Right atrium auricular region (tissue), 2 donors: ENCODE data around the gene ZNF608. TPM values are rescaled to one million over a fixed set of nuclear protein-coding genes. Genes with fewer than 3 reads are reported as not detected.
A peak's percentile ranks its signal among the peaks of the same experiment; 100 is the strongest.

Source experiments
- DNase-seq: peaks from one replicate; pipeline ENCODE4 v3.0.0-alpha.2; 2019; ENCODE audit warnings: low spot score
- H3K27ac ChIP-seq, 2 donors: fragments of 200-600 bp; sonication (generic); 1 replicate in 1 of 2; 2 replicates in 1 of 2; pipeline ENCODE4 v1.5.1; 2016 to 2019
- H3K27me3 ChIP-seq, 2 donors: fragments of 200-600 bp; sonication (generic); one replicate each; pipeline versions ENCODE4 v1.5.1 to v1.6.0; 2017 to 2019
- H3K36me3 ChIP-seq: fragments of 200-600 bp; sonication (generic); one replicate; pipeline ENCODE4 v1.5.1; 2016
- H3K4me1 ChIP-seq, 2 donors: fragments of 200-600 bp; sonication (generic); one replicate each; pipeline versions ENCODE4 v1.5.1 to v1.6.0; 2017 to 2019
- H3K4me3 ChIP-seq, 2 donors: fragments of 200-600 bp; sonication (generic); 1 replicate in 1 of 2; 2 replicates in 1 of 2; pipeline ENCODE4 v1.5.1; 2017 to 2019; ENCODE audit warnings: mild to moderate bottlenecking in 1 of 2, moderate library complexity in 1 of 2
- H3K9me3 ChIP-seq, 2 donors: fragments of 200-600 bp; sonication (generic); one replicate each; pipeline ENCODE4 v1.5.1; 2019
- total RNA-seq, 2 donors: library from RNA; depleted of rRNA; stranded (reverse); fragments of >200 nt; gene quantifications; one replicate each; pipeline ENCODE4 v1.1.0, GENCODE V29; 2016
- TF ChIP-seq, protein P1 (sequence below), 2 donors: fragments of 200-600 bp; sonication (generic); IDR thresholded peaks; one replicate each; pipeline ENCODE4 v1.5.1; 2019; ENCODE audit warnings: antibody characterized with exemption in 2 of 2

Gene ZNF608, protein sequence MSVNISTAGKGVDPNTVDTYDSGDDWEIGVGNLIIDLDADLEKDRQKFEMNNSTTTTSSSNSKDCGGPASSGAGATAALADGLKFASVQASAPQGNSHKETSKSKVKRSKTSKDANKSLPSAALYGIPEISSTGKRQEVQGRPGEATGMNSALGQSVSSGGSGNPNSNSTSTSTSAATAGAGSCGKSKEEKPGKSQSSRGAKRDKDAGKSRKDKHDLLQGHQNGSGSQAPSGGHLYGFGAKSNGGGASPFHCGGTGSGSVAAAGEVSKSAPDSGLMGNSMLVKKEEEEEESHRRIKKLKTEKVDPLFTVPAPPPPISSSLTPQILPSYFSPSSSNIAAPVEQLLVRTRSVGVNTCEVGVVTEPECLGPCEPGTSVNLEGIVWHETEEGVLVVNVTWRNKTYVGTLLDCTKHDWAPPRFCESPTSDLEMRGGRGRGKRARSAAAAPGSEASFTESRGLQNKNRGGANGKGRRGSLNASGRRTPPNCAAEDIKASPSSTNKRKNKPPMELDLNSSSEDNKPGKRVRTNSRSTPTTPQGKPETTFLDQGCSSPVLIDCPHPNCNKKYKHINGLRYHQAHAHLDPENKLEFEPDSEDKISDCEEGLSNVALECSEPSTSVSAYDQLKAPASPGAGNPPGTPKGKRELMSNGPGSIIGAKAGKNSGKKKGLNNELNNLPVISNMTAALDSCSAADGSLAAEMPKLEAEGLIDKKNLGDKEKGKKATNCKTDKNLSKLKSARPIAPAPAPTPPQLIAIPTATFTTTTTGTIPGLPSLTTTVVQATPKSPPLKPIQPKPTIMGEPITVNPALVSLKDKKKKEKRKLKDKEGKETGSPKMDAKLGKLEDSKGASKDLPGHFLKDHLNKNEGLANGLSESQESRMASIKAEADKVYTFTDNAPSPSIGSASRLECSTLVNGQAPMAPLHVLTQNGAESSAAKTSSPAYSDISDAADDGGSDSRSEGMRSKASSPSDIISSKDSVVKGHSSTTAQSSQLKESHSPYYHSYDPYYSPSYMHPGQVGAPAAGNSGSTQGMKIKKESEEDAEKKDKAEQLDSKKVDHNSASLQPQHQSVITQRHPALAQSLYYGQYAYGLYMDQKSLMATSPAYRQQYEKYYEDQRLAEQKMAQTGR (N-terminal part only)
- 10 to 100 TPM; 29.4 to 38.7 TPM for total RNA-seq

DNA sequence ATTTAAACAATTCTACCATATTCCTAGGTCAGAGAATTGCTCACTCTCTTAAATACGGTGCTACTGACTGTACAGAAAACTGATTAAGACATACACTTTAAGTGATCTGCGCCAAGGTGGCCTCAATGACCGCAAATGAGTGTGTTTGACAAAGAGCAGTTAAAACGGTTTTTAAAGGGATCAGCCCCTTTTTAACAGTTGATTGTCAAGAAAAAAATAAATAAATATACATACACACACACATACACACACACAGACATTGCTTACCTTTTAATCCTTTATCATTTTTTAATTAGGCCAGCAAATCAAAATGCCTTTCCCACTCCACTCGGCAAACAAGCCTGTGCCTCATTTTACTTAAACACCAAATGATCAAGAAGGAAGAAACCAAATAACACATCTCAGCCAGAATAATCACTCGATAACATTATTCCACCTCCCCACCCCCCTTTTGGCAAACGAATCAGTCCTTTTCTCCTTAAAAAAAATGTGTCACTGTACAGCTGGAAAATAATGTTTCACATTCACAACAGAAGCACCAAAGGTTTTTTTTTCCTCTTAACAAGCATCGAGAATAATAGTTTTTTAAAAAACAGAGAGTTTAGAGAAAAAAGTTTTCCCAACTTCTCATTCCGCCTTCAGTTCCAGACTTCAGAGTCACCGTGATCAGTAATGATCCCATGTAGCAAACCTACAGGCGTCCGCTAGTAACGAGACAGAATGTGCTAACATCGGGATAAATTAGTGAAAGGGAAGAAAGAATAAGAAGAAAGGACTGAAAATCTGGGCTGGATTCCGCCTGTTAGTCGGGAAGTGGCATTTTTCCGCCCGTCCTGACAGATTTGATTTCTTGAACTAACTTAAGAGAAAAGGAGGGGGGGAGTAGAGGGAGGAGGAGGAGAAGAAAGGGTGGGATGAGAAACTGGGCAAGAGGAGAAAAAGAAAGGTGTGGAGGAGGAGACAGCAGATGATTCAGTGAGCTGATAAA lies at the start of gene ZNF608:
TSS of gene ZNF608 (minus strand) at position 712 of the 988 bp plus-strand sequence. CDS start 1,650 bp downstream, outside the sequence.
- TF ChIP-seq, protein P1, sequence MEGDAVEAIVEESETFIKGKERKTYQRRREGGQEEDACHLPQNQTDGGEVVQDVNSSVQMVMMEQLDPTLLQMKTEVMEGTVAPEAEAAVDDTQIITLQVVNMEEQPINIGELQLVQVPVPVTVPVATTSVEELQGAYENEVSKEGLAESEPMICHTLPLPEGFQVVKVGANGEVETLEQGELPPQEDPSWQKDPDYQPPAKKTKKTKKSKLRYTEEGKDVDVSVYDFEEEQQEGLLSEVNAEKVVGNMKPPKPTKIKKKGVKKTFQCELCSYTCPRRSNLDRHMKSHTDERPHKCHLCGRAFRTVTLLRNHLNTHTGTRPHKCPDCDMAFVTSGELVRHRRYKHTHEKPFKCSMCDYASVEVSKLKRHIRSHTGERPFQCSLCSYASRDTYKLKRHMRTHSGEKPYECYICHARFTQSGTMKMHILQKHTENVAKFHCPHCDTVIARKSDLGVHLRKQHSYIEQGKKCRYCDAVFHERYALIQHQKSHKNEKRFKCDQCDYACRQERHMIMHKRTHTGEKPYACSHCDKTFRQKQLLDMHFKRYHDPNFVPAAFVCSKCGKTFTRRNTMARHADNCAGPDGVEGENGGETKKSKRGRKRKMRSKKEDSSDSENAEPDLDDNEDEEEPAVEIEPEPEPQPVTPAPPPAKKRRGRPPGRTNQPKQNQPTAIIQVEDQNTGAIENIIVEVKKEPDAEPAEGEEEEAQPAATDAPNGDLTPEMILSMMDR (IDR thresholded peaks at IDR 0.05), result no peak
- DNase-seq, result no peak
- Histone ChIP-seq H3K4me1 (peaks cover 0 to 29% of the 10 kb centered on the region in 2 donors), H3K27ac (peak within 1 kb of the TSS; percentile 91 to 94), H3K4me3 (peak within 1 kb of the TSS; percentile 77 to 79), H3K27me3 (no peaks in the 10 kb centered on the region), H3K9me3 (no peaks in the 10 kb centered on the region), H3K36me3 (no peaks in the 10 kb centered on the region)

GRCh38 chr5:124795829-124796228 lies 49.4 kb upstream of the ZNF608 start:
- H3K9me3 ChIP-seq, result no peaks in the 10 kb centered on the region
- TF ChIP-seq, protein P1 (IDR thresholded peaks at IDR 0.05), result no peak
- H3K4me3 ChIP-seq, result no peak overlapping the region
- no peaks in the 10 kb centered on the region for H3K36me3 ChIP-seq
- no peak for DNase-seq
- peak overlapping the region in 1 of 2 donors; percentile 82 for H3K27ac ChIP-seq
- H3K27me3 ChIP-seq, result no peaks in the 10 kb centered on the region
- H3K4me1 ChIP-seq, result no peaks in the 10 kb centered on the region

GRCh38 chr5:124790895-124791732 lies 44.7 kb upstream of the ZNF608 start:
- Histone ChIP-seq H3K27ac (no peak overlapping the region), H3K36me3 (no peaks in the 10 kb centered on the region), H3K9me3 (no peaks in the 10 kb centered on the region), H3K4me3 (no peak overlapping the region), H3K4me1 (no peaks in the 10 kb centered on the region), H3K27me3 (no peaks in the 10 kb centered on the region)
- TF ChIP-seq, protein P1 (IDR thresholded peaks at IDR 0.05), result no peak
- no peak for DNase-seq

- no peaks in the 10 kb centered on the region for H3K27me3 ChIP-seq
- no peaks in the 10 kb centered on the region for H3K9me3 ChIP-seq
- H3K27ac ChIP-seq, result no peak overlapping the region
- H3K4me3 ChIP-seq, result no peak overlapping the region
- no peaks in the 10 kb centered on the region for H3K36me3 ChIP-seq
- no peaks in the 10 kb centered on the region for H3K4me1 ChIP-seq
- TF ChIP-seq, protein P1 (IDR thresholded peaks at IDR 0.05), result no peak
- no peak for DNase-seq
Measured at GRCh38 chr5:124790301-124790894, 44.0 kb upstream of the ZNF608 start.
